GM13977 (cell line): ENCODE data around the gene NUP98.

Source experiments
- DNase-seq: peaks from one replicate; pipeline ENCODE4 v3.0.0; 2012; ENCODE audit warnings: low spot score
- CTCF ChIP-seq: IDR thresholded peaks from 2 replicates; pipeline ENCODE4 v1.5.1; 2012; ENCODE audit warnings: mild to moderate bottlenecking, control low read depth; ENCODE audit not compliant: insufficient read depth; ENCODE audit errors: extremely low read depth, missing control alignments
- in situ Hi-C: fragments of 300-500 bp; cut with MboI; formaldehyde crosslinking; loops from one replicate; pipeline ENCODE4 v1.12.0; 2022; ENCODE audit warnings: low sequenced_read_pairs, low pct_unique_long_range_greater_than_20kb, mixed read lengths, inconsistent platforms; ENCODE audit not compliant: unreplicated experiment

The NUP98 gene

DNA sequence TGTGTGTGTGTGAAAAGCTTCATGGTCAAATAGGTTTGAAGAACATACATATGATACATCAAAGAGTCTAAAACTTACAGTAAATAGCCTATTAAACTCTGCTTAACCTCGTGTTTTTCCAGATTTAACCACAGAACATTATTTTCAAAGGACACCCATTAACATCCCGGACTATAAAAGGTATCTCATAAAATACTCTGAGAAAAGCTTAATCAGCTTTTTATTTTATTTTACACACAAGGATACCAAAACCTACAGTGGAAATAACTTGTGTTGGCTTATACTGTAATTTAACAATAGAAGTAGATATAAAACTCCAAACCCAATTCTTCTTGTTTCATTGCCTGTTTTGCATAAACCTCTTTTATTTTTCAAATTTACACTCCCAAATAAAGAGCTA lies 76.4 kb downstream of the NUP98 start:
- no peak for DNase-seq
- in situ Hi-C loops: no loop called here
- TF ChIP-seq CTCF: no peak

DNA sequence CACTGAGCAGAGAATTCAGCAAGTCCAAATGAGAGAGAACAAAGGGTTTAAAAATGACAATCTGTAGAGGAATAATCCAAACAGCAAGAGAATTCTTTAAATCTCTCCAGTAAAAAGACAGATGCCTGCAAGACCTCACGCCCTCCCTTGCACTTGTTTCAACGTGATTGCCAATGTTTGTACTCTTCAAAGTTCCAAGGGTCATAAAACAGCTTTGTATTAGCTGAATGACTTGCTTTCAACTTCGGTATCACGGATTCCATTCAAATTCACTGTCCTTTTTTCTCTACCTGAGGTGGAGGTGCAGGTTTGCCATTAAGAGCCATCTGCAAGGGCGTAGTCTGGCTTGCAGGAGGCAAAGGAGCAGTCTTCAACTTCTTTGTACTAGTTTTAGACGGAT lies 85.1 kb downstream of the NUP98 start:
- TF ChIP-seq CTCF: no peak
- in situ Hi-C loops: no loop called here
- DNase-seq: no peak

DNA sequence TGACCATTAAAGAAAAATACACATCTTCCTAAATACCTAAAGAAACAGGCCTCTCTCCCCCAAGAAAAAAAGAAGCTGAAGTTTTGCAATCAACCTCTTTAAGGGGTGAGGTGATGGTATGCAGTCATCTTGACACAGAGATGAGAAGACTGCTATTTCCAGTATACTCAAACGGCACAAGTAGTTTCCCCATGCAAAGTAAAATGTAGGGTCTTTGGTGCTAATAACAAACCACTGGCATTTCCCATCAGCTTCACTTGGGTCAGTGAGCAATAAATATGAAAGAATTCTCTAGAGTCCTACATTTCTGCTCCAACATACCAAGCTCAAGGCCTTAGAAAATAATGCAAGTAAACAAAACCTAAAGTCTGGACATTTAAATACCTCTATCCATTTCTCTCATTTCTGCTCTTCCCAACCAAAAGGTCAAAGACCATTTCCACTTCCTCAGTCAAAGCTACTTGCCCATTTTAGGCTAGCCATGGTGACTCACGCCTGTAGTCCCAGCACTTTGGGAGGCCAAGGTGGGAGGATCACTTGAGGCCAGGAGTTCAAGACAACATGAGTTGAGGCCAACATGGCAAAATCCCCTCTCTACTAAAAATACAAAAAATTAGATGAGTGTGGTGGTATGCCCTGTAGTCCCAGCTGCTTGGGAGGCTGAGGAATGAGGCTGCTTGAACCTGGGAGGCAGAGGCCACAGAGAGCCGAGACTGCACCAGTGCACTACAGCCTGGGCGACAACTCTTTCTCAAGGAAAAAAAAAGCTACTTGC lies 86.7 kb downstream of the NUP98 start:
- no peak for DNase-seq
- in situ Hi-C loops: no loop called here
- no peak for TF ChIP-seq CTCF

- no peak for TF ChIP-seq CTCF
- DNase-seq: no peak
- in situ Hi-C loops: no loop called here
Measured at GRCh38 chr11:3709977-3710376, 87.4 kb downstream of the NUP98 start.

DNA sequence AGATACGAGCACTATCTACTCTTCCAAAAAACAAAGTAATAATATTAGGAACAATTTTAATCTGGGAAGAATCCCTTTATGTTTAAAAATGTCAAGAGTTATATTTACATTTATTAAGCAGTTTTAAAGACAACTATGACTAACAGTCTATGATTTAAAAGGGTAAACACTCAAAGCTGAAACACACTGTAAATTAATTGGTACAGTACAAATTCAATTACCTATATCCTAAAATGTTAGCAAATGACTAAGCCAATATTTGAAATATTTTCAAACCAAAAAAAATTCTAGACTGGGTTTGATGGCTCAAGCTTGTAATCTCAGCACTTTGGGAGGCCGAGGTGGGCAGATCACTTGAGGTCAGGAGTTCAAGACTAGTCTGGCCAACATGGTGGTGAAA lies 90.2 kb downstream of the NUP98 start:
- TF ChIP-seq CTCF: no peak
- no peak for DNase-seq
- in situ Hi-C loops: no loop called here

GRCh38 chr11:3703383-3703782 lies 94.0 kb downstream of the NUP98 start:
- in situ Hi-C loops: no loop called here

More at GRCh38 chr11:3703383-3703782, 94.0 kb downstream of the NUP98 start:
- DNase-seq: no peak
- no peak for TF ChIP-seq CTCF
